H54 (cell line): ENCODE measurements around the gene PTPRCAP.
"Not testable (repeated sequence)": the region's sequence is repeated elsewhere in the genome, so short reads cannot be mapped to it uniquely, and the experiment has no call there.

ENCODE experiments used
- DNase-seq: peaks from one replicate; pipeline ENCODE4 v3.0.0; 2011; ENCODE audit warnings: low spot score, mixed read lengths; ENCODE audit not compliant: insufficient read length
- FAIRE-seq: peaks from 3 replicates; lab custom pipeline; 2011; peaks lifted over from hg19 to GRCh38; lab: Jason Lieb, UNC
- POLR2A ChIP-seq: IDR thresholded peaks from 2 replicates; pipeline ENCODE4 v1.6.1; 2011; ENCODE audit warnings: low read depth, mild to moderate bottlenecking, low read length

Gene PTPRCAP, protein sequence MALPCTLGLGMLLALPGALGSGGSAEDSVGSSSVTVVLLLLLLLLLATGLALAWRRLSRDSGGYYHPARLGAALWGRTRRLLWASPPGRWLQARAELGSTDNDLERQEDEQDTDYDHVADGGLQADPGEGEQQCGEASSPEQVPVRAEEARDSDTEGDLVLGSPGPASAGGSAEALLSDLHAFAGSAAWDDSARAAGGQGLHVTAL

GRCh38 chr11:67437082-67437808, at the start of gene PTPRCAP:
PTPRCAP (minus strand) TSS chr11:67437682; CDS start chr11:67437619, 63 bp downstream.
- FAIRE-seq (no peak), DNase-seq (no peak)
- no peak for TF ChIP-seq POLR2A

GRCh38 chr11:67486481-67487195, 49.2 kb upstream of the PTPRCAP start:
- no peak for FAIRE-seq
- DNase-seq = no peak
- no peak for TF ChIP-seq POLR2A

- not testable (repeated sequence) for FAIRE-seq, DNase-seq
Measured at GRCh38 chr11:67485873-67486361, 48.4 kb upstream of the PTPRCAP start.

DNA sequence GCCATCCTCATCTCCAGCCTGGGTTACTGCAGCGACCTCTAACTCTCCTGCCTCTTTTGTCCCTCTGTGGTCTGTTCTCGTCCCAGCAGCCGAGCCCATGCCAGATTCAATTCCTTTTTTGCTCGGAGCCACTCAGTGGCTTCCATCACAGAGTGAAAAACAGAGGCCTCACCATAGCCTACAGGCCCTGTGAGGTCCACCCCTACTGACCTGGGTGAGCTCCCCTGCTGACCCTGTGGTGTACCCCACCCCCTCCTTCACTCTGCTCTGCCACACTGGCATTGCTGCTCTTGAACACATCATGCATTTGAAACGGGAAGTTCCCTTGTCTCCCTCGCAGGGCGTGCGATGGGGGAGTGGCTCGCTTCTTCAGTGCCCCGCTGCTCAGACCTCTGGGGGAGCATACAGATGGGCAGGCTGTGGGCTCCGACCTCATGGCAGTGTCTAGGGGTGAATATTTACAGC, 47.4 kb upstream of the PTPRCAP start:
- no peak for TF ChIP-seq POLR2A
- DNase-seq (no peak), FAIRE-seq (no peak)

DNA sequence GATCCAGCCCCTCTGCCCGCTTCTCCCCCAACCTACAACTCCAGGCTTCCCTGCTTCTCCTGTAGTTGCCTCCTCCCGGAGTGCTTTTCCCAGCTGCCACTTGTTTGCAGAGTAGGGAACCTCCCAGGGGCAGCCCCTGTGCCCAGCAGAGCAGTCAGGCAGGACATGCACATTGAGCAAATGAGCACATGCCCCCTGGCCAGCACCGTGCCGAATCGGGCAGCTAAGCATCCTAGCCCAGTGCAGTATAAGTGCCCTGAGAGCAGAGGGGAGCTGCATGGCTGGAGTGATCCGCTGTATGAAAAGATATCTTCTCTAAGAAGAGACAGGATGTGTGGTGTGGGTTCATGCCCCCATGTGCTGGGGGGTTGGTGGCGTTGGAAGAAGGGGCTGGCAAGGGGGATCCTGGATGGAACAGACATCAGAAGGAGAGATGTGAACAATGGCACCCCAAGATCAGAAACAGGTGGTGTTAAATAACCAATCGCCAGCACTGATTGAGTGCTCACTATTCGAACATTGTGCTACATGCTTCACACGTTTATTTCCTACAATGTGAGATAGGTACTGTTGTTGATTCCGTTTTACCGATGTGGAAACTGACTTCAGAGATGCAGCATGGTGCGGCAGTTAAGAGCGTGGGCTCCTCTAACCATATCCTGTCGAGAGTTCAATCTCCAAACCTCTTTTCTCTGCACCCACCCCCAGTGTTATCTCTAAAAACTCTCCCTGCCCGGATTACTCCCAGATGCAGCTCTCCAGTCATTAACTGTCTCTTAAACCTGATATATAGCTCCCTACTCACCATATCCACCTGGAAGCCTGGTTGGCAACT, 46.6 kb upstream of the PTPRCAP start:
- TF ChIP-seq POLR2A = no peak
- FAIRE-seq (no peak), DNase-seq (no peak)

DNA sequence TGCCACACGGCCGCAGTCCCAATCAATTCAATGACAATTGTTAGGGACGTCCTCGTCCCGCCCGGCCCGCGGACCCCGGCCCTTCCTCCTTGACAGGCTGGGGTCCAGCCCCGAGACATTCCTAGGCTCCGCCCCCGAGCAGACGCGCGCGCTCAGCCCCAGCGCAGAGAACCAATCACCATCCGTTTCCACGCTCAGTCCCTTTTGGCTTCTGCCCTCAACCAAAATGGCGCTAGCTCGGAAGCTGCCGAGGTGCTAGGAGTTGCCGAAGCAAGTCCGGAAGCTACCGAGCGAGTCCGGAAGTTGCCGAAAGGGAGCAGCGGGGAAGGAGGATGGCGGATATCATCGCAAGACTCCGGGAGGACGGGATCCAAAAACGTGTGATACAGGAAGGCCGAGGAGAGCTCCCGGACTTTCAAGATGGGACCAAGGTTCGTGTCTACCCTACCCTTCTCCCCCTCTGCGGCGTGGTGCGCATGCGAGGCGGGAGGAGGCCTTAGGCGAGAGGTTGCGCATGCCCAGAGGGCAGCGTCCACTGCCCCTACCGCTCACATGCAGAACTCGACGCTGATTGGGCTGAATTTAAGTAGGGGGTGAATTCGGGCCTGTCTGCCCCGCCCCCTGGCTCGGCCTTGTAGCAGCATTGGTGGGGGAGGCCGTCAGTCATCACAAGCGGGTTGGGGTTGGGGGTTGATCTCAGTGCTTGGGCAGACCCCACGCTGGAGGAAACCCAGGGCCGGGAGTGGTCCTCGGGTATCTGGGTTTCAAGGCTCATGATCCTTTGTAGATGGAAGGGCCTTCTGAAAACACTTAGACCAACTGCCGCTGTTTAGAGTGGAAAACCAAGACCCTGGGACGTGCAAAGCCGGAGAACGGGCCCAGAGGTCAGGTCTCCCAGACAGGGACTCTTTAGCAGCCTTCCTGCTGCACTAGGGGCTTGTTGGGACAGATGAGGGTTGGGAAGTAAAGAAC, 45.6 kb upstream of the PTPRCAP start, which contains the start of gene AIP:
Gene AIP (plus strand): TSS at position 200 of the 972 bp plus-strand sequence. CDS start 133 bp downstream, at position 333.
- peak; percentile 58 for TF ChIP-seq POLR2A
- FAIRE-seq (peak; percentile 58), DNase-seq (peak; percentile 99)

DNA sequence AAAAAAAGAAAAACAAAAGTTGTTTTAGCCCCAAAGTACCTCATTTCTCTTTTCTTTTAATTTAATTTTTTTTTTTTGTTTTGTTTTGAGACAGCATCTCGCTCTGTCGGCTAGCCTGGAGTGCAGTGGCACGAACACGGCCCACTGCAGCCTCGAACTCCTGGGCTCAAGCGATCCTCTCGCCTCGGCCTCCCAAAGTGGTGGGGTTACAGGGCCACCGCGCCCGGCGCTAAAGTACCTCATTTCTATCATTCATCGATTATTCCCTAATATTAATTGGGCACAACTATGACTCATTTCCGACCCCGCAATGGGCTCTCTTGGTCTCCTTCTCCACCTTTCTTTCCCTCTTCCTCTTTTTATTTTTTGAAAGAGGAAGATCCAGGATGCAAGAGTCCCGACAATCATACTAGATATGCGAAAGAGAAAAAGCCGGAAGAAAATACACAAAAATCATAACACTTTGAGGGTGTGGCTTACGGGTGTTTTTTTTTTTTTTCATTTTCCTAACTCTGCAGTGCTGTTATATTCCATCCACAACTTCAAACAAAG, 44.9 kb upstream of the PTPRCAP start:
- FAIRE-seq = no peak
- TF ChIP-seq POLR2A = no peak
- DNase-seq = no peak

DNA sequence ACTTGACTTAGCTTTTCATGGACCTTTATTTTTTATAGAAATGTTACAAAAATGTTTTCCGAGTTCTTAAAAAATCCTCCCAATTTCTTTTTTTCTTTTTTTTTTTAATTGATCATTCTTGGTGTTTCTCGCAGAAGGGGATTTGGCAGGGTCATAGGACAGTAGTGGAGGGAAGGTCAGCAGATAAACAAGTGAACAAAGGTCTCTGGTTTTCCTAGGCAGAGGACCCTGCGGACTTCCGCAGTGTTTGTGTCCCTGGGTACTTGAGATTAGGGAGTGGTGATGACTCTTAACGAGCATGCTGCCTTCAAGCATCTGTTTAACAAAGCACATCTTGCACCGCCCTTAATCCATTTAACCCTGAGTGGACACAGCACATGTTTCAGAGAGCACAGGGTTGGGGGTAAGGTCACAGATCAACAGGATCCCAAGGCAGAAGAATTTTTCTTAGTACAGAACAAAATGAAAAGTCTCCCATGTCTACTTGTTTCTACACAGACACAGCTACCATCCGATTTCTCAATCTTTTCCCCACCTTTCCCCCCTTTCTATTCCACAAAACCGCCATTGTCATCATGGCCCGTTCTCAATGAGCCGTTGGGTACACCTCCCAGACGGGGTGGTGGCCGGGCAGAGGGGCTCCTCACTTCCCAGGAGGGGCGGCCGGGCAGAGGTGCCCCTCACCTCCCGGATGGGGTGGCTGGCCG, 40.0 kb upstream of the PTPRCAP start:
- FAIRE-seq, DNase-seq: not testable (repeated sequence)

GRCh38 chr11:67476692-67477091, 39.2 kb upstream of the PTPRCAP start:
- not testable (repeated sequence) for FAIRE-seq, DNase-seq

DNA sequence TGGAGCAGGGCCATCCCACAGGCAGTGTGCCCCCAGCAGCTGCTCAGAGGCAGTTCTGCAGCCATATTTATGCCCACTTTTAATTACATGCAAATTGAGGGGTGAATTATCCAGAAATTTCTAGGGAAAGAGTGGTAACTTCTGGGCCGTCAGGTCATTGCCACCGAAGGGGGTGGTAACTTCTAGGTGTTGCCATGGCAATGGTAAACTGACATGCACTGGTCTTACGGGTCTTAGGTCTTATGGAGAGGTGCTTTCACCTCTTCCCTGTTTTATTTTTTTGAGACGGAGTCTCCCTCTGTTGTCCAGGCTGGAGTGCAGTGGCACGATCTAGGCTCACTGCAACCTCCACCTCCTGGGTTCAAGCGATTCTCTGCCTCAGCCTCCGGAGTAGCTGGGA, 35.4 kb upstream of the PTPRCAP start:
- FAIRE-seq (no peak), DNase-seq (no peak)
- no peak for TF ChIP-seq POLR2A

DNA sequence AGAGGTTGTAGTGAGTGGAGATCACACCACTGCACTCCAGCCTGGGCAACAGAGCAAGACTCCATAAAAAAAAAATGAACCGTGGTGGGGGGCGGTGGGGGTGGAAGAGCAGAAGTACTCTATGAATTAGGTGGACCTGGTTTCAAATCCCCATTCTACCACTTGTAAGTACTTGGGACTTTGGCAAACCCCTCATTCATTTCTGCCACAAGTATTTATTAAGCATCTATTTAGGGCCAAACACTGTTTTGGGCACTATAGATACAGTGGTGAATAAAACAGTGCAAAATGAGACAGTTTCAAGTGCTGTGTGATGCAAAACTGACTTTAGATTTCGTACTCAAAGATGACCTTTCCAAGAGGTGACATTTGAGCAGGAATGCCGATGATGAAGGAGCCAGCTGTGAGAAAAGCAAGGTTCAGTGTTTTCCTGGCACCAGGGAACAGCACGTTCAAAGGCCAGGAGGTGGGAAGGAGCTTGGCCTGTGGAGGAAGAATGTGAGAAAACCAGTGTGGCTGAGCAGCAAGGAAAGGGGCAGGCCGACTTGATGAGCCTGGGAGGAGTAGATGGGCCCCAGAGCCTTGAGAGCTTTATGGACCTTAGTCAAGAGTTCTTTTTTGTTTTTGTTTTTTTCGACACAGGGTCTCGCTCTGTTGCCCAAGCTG, 33.0 kb upstream of the PTPRCAP start:
- no peak for TF ChIP-seq POLR2A
- DNase-seq = no peak
- no peak for FAIRE-seq
